MM.1S (cell line): ENCODE data around the gene RPL27.

Source experiments
- EZH2phosphoT487 ChIP-seq: fragments of 300-600 bp; sonication (generic); IDR thresholded peaks from 2 replicates; pipeline ENCODE4 v1.6.1; 2018; ENCODE audit warnings: antibody characterized with exemption, low read length
- TF ChIP-seq, protein P1 (sequence below): fragments of 300-600 bp; sonication (generic); IDR thresholded peaks from 2 replicates; pipeline ENCODE4 v1.5.1; 2016; ENCODE audit warnings: antibody characterized with exemption, low read length, mixed read lengths

GRCh38 chr17:43044024-43044423 lies 45.8 kb downstream of the RPL27 start:
- TF ChIP-seq, protein P1, sequence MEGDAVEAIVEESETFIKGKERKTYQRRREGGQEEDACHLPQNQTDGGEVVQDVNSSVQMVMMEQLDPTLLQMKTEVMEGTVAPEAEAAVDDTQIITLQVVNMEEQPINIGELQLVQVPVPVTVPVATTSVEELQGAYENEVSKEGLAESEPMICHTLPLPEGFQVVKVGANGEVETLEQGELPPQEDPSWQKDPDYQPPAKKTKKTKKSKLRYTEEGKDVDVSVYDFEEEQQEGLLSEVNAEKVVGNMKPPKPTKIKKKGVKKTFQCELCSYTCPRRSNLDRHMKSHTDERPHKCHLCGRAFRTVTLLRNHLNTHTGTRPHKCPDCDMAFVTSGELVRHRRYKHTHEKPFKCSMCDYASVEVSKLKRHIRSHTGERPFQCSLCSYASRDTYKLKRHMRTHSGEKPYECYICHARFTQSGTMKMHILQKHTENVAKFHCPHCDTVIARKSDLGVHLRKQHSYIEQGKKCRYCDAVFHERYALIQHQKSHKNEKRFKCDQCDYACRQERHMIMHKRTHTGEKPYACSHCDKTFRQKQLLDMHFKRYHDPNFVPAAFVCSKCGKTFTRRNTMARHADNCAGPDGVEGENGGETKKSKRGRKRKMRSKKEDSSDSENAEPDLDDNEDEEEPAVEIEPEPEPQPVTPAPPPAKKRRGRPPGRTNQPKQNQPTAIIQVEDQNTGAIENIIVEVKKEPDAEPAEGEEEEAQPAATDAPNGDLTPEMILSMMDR, result no peak
- no peak for TF ChIP-seq EZH2phosphoT487
